ENCODE results near the gene CEP170B. TPM values are rescaled to one million over a fixed set of nuclear protein-coding genes. Genes with fewer than 3 reads are reported as not detected.

CEP170B gene
- total and polyA plus RNA-seq, 2 of the 13 experiments (the other 11 are each of a cell fraction or from before 2014, with no cell fraction given), result 4.3 to 8.8 TPM

- no peaks in the 10 kb centered on the region for H3K9me3 ChIP-seq (ENCODE audit: low read length)
- 84% methylated on average over 8 of the region's 8 CpGs for WGBS (ENCODE audit: low lambda C conversion rate)
- peaks cover 21% of the 10 kb centered on the region for H3K4me1 ChIP-seq (ENCODE audit: insufficient read depth, low read length)
- no peak overlapping the region for H3K4me2 ChIP-seq (ENCODE audit: low read depth, low read length)
- H3K9ac ChIP-seq (ENCODE audit: insufficient read depth, low read depth, low read length), result no peak overlapping the region
- no peak overlapping the region for H3K4me3 ChIP-seq (replicated peaks in 1 of 3; ENCODE audit: insufficient read depth in 1 of 3, low read depth in 2 of 3, low read length in 3 of 3)
- intact Hi-C loops (cut with micrococcal nuclease; ENCODE audit: unreplicated experiment), result no loop called here
- no peak for ATAC-seq
- in situ Hi-C loops (cut with HindIII; ENCODE audit: extremely low pct_ligation_motif_present, low pct_unique_long_range_greater_than_20kb), result no loop called here
- H3K79me2 ChIP-seq (ENCODE audit: insufficient read depth, low read length), result peaks cover 16% of the 10 kb centered on the region
- ChIA-PET POLR2A (no interaction called here), CTCF (ENCODE audit: low intra/inter-chr PET ratio, low total read pairs) (no interaction called here)
- no peak for TF ChIP-seq ZNF432 (CRISPR knock-in tag; IDR thresholded peaks at IDR 0.05; ENCODE audit: borderline replicate concordance)
- no peak for TF ChIP-seq DPF2 (CRISPR knock-in tag; IDR thresholded peaks at IDR 0.05; ENCODE audit: borderline replicate concordance, low read depth)
- TF ChIP-seq ZNF280B (CRISPR knock-in tag; IDR thresholded peaks at IDR 0.05; ENCODE audit: borderline replicate concordance), result no peak
- TF ChIP-seq KLF16 (CRISPR knock-in tag; IDR thresholded peaks at IDR 0.05), result no peak
- TF ChIP-seq DMAP1 (CRISPR knock-in tag; IDR thresholded peaks at IDR 0.05), result no peak
- no TSS peak for BruUV-seq (replicated peaks)
- no peak for FAIRE-seq
- no peak for DNase-seq (ENCODE audit: low spot score)
- peaks cover 3% of the 10 kb centered on the region; the same call in 1 of the 2 replicates for H4K20me1 ChIP-seq (ENCODE audit: insufficient read depth, low read length)
- peaks cover 0 to 10% of the 10 kb centered on the region in 2 experiments; a peak in 2 of 5 replicates for H3K36me3 ChIP-seq (replicated peaks in 1 of 2; ENCODE audit: control insufficient read depth in 1 of 2, insufficient read depth in 2 of 2, low read length in 2 of 2)
- no peak overlapping the region for H3K27ac ChIP-seq (ENCODE audit: extremely low read length, insufficient read depth, low read length)
- no peak overlapping the region for H2AFZ ChIP-seq (ENCODE audit: low read length)
- no peaks in the 10 kb centered on the region; a peak in 1 of 5 replicates for H3K27me3 ChIP-seq (ENCODE audit: control insufficient read depth in 1 of 2, insufficient read depth in 2 of 2, low read length in 2 of 2)
These were observed 6.1 kb upstream of the CEP170B start for GRCh38 chr14:104858811-104859426.

GRCh38 chr14:104859900-104860299, 5.2 kb upstream of the CEP170B start:
- FAIRE-seq (no peak), ATAC-seq (no peak), DNase-seq (ENCODE audit: low spot score) (no peak)
- Histone ChIP-seq H3K9me3 (ENCODE audit: low read length) (no peaks in the 10 kb centered on the region), H3K36me3 (replicated peaks in 1 of 2; ENCODE audit: control insufficient read depth in 1 of 2, insufficient read depth in 2 of 2, low read length in 2 of 2) (peaks cover 0 to 10% of the 10 kb centered on the region in 2 experiments; a peak in 2 of 5 replicates), H3K4me1 (ENCODE audit: insufficient read depth, low read length) (peaks cover 21% of the 10 kb centered on the region), H3K4me3 (replicated peaks in 1 of 3; ENCODE audit: insufficient read depth in 1 of 3, low read depth in 2 of 3, low read length in 3 of 3) (no peak overlapping the region), H3K4me2 (ENCODE audit: low read depth, low read length) (no peak overlapping the region), H3K9ac (ENCODE audit: insufficient read depth, low read depth, low read length) (no peak overlapping the region), H3K27me3 (ENCODE audit: control insufficient read depth in 1 of 2, insufficient read depth in 2 of 2, low read length in 2 of 2) (no peaks in the 10 kb centered on the region; a peak in 1 of 5 replicates), H3K79me2 (ENCODE audit: insufficient read depth, low read length) (peaks cover 16% of the 10 kb centered on the region), H2AFZ (ENCODE audit: low read length) (no peak overlapping the region), H3K27ac (ENCODE audit: extremely low read length, insufficient read depth, low read length) (no peak overlapping the region), H4K20me1 (ENCODE audit: insufficient read depth, low read length) (peaks cover 3% of the 10 kb centered on the region; the same call in 1 of the 2 replicates)
- POLR2A ChIA-PET, result no interaction called here
- intact Hi-C loops (cut with micrococcal nuclease; ENCODE audit: unreplicated experiment) (no loop called here), in situ Hi-C loops (cut with HindIII; ENCODE audit: extremely low pct_ligation_motif_present, low pct_unique_long_range_greater_than_20kb) (no loop called here)
- BruUV-seq (replicated peaks), result no TSS peak
- CTCF ChIA-PET (ENCODE audit: low intra/inter-chr PET ratio, low total read pairs), result no interaction called here
- 97% methylated on average over 4 of the region's 4 CpGs for WGBS (ENCODE audit: low lambda C conversion rate)
- TF ChIP-seq ELK4 (CRISPR knock-in tag; IDR thresholded peaks at IDR 0.05; ENCODE audit: borderline replicate concordance) (no peak), ZFP36L2 (CRISPR knock-in tag; IDR thresholded peaks at IDR 0.05) (no peak), CERS6 (CRISPR knock-in tag; IDR thresholded peaks at IDR 0.05) (no peak), ZMYM3 (CRISPR knock-in tag; IDR thresholded peaks at IDR 0.05) (no peak), DZIP1 (CRISPR knock-in tag; IDR thresholded peaks at IDR 0.05) (no peak)
